Left colon (tissue), 2 donors: ENCODE data around the gene KCNIP1. TPM values are rescaled to one million over a fixed set of nuclear protein-coding genes. Genes with fewer than 3 reads are reported as not detected.

Source experiments
- ATAC-seq: fragments of 200-7000 bp; cut with Tn5 transposase; one replicate; pipeline ENCODE4 v1.9.1; 2020; ENCODE audit warnings: mild to moderate bottlenecking, moderate library complexity
- DNase-seq, 2 donors: peaks; one replicate each; pipeline ENCODE4 v3.0.0-alpha.2; 2020
- intact Hi-C, 2 donors: fragments of 100-400 bp; cut with DNase I in 1 of 2; cut with micrococcal nuclease in 1 of 2; formaldehyde crosslinking; loops; one replicate each; pipeline versions ENCODE4 v1.11.2 to v1.14.0; 2022; cut with DNase I, micrococcal nuclease
- total RNA-seq, 2 donors: library from RNA; stranded (reverse); fragmentation: NEBNext Ultra II Directional; extraction: Animal tissue kit (Norgen Biotek cat#: 25700); gene quantifications; one replicate each; pipeline ENCODE4 v1.2.1, GENCODE V29; 2021
- donor health status: DM: no; HTN: no; CAD: no.
- donor health status: DM: yes; HTN: yes; CAD: no.

KCNIP1 gene
- total RNA-seq, 2 donors from 2014 or later, result 0.22 TPM; not detected in 1

DNA sequence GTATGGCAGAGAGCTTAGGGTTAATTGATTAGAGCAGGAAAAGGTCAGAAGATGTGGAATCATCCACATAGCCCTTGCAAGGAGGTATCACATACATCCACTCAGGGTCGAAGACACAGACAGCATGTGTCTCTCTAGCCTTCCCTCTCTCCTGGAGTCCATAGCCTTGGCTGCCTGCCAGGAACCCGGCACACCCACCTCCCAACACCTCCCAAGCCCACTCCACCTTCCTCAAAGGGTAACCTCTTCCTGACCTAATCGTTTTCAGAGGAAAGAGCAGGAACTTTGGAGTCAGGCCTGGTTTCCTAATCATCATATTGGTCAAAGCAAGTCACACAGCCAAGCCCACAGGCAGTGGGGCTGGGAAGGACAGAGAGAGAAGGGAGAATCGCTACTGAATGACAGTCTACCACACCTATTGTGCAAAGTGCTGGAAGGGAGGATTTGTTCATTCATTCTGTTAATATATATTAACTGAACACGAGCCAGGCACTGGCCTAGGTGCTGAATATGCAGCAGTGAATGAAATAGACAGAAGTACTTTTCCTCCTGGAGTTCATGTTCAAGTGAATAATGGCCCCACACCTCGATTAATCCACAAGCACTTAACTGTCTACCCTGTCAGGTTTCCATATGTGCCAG lies 107.8 kb downstream of the KCNIP1 start:
- intact Hi-C loops, result no loop called here
- no peak for DNase-seq
- no peak for ATAC-seq

DNA sequence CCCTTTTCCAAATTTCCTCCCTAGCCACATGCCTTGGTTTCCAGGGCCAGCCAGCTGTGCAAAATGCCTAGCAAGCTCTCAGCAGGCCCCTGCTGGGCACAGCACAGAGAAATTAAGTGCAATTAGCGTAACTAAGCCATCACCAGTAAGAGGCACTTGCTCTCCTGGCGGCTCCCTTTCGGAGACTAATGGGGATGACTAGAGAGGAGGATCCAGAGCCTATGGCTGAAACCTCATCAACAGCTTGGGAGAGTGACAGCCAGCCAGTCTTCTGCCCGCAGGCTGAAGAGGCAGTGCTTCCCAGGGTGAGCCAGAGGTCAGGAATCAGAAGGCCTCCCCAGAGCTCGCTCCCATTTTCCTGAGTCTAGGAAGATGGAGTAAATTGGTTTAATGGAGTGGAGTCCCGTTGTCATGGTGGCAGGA lies 108.4 kb downstream of the KCNIP1 start:
- ATAC-seq, result no peak
- no peak for DNase-seq
- intact Hi-C loops, result no loop called here

DNA sequence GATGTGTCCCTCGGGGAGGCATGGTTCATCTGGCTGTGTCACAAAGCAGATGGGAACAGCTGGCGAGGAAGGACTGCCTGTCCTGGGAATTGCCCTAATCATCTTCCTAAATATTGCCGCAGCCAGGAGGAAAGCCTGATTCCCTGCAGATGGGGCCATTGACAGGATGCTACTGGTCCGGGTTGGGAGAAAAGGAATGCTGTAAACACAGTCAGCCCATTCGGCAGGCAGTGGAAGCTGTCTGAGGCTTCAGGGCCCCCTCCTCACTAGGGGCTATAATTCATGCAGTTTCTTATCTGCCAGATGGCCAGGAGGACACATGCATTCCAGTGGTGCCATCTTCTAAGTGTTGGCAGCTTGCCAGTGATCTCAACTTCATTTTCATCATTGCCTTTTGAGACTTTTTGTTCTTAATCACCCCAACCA lies 110.3 kb downstream of the KCNIP1 start:
- no peak for DNase-seq
- no peak for ATAC-seq
- intact Hi-C loops, result no loop called here

DNA sequence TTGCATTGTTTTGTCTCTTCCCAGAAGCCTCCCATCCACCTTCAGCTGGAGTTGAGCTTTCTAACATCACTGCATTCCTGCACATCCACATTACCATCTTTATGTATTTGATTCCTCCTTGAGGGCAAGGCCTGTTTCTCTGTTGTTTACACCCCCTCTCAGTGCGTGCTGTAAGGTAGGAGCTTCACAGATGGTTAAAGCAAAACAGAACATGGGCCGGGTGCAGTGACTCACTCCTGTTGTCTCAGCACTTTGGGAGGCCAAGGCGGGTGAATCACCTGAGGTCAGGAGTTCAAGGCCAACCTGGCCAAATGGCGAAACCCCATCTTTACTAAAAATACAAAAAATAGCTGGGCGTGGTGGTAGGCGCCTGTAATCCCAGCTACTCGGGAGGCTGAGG lies 110.9 kb downstream of the KCNIP1 start:
- ATAC-seq, result no peak
- DNase-seq, result no peak
- intact Hi-C loops, result no loop called here

GRCh38 chr5:170617533-170618490 lies 114.0 kb downstream of the KCNIP1 start:
- DNase-seq, result no peak

DNA sequence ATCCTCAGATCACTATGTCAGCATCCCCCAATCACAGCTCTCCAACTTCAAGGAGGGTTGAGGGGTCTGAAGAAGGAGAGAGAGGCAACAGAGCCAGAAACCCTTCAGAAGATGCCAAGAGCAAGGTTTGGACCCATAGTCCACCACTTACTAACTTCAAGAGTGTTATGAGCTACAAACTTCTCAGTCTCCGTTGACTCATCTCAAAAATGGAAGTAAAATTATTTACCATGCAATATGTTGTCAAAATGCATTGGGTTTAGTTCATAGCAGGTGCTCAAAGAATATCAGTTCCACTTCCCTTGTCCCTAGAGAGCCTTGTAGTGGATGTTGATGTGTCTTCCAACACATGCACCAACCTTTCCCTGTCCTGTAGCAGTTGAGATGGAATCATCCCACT lies 116.0 kb downstream of the KCNIP1 start:
- intact Hi-C loops, result no loop called here
- no peak for DNase-seq
- ATAC-seq, result no peak

More at GRCh38 chr5:170617533-170618490, 114.0 kb downstream of the KCNIP1 start:
- intact Hi-C loops, result no loop called here
- peak; percentile 60 for ATAC-seq

GRCh38 chr5:170622933-170623332 lies 119.1 kb downstream of the KCNIP1 start:
- no peak for ATAC-seq
- no peak for DNase-seq
- intact Hi-C loops, result no loop called here

DNA sequence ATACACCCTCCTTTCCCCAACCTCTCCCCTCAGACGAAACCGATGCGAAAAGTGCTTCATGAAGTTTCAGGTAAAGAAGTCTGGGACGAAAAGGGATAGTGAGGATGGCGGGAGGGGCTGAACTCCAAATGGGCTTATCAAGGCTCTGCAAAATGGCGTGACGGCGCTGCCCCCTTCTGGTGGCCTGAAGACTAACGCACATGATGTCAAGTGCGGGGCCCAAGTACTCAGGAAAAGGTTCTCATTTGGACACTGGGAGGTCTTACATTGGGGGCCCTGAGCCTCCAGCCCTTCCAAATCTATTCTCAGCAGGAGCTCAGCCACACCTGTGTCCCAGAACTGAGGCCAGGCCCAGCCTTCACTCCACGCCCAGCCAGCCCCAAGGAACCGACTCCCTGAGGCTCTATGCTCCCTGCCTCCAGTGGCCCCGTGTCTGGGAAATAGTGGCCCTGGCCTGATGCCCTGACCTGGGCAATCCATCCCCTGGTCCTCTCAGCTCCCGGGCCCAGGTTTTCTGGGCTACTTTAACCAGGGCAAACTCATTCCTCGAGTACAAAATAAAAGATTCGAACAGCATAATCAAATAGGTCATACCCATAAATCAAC lies 119.9 kb downstream of the KCNIP1 start:
- intact Hi-C loops, result no loop called here
- ATAC-seq (peak; percentile 38), DNase-seq (peak in 1 of 2 donors; percentile 20)

- ATAC-seq (no peak), DNase-seq (no peak)
- intact Hi-C loops, result no loop called here
These were observed 121.7 kb downstream of the KCNIP1 start for GRCh38 chr5:170625221-170626165.

DNA sequence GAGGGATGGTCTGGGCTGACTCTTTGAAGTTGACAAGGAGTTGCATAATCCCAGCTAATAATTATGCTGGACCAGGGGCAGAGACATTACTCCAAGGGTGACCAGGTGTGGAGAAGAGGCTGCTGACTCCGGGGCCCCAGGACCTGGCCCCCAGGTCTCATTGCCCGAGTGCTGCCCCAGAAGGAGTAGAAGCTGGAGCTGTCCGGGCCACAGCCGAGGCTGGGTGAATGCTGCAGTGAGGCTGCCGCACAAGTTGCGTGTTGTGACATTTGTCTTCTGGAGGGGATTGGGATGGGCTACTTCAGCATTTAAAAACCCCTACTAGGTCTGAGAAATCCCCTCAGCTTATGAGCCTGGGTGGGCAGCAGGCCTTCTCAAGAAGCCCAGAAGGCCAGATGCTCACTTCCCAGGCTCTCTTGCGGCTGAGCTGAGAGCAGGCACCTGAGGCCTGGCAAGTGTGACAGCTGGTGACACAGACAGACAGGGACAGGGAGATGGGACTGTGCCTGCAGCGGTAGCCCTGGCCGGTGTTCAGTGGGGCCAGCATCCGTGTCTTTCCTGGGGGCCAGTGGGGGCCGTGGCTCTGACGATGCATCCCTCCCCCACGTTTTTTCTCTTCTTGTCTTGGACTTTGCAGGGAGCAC lies 122.8 kb downstream of the KCNIP1 start:
- no peak for ATAC-seq

DNA sequence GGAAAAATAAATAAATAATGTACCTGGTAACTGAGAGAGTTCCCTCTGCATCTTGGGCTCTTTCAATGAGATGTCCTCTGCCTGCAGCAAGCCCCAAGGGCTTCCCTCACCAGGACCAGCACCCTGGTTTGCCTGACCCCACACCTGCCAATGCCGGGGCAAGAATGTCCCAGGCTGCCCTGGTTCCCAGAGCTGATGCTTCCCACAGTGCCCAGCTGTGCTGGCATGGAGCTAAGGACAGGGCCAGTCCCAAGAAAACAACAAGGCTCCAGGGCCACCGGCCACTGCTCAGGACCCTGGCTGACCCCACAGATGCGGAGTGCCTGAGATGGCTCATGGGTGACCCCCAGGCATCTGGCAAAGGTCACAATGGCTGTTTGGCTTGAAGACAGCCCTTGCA lies 123.5 kb downstream of the KCNIP1 start:
- intact Hi-C loops, result no loop called here
- no peak for ATAC-seq
- DNase-seq, result no peak

More for the DNA sequence above, 122.8 kb downstream of the KCNIP1 start:
- no peak for DNase-seq
- intact Hi-C loops, result no loop called here

DNA sequence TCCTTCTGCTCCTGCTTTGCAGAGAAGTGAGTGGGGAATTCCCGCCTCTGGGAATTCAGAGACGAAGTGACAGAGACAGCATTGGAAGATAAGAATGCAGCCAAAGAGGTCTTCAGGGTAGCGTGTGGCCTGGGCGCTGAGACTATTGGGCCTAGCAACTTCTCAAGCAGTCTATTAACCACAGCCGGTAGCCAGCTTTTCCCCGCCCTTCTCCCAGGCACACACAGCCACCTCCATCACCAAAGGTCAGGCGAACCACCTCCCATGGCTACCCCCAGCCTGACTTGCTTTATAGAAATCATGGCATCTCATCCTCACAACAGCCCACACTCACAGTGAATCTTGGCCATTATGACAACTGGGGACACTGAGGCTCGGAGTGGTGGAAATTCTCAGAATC lies 124.2 kb downstream of the KCNIP1 start:
- intact Hi-C loops, result no loop called here
- DNase-seq, result no peak
- ATAC-seq, result no peak

- ATAC-seq (no peak), DNase-seq (no peak)
- intact Hi-C loops, result no loop called here
These were observed 125.1 kb downstream of the KCNIP1 start for GRCh38 chr5:170628691-170629565.

DNA sequence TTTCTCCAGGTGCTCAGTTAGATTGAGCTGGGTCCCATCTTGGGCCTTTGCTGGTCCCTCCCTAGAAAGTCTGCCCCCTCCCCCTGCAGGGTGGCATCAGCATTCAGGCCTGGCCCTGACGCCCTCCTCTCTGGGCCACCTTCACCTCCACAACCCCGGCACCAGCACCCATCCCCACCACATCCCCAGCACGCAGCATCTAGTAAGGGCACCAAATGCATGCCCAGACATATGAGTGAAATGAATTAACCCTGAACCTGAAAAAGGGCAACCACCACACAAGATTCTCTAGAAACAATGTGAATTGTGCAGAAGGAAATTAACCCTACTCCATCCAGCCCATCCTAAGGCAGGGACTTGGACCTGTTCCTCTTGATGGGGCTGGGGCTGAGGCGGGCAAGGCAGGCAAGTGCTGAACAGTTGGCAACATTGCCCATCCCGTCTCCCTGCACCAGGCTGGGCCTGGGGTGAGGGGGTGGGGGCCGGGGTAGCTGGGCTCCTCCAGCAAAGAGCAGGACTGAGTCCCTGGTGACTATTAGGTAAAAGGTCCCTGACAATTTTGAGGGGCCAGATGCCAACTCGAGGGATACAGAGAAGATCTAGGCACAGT lies 125.9 kb downstream of the KCNIP1 start:
- intact Hi-C loops, result loop anchor here in 1 of 2 donors (5.0 kb wide), 1 partner anchor 197 kb away; no protein-coding TSS in a partner anchor
- ATAC-seq, result no peak
- DNase-seq, result no peak

DNA sequence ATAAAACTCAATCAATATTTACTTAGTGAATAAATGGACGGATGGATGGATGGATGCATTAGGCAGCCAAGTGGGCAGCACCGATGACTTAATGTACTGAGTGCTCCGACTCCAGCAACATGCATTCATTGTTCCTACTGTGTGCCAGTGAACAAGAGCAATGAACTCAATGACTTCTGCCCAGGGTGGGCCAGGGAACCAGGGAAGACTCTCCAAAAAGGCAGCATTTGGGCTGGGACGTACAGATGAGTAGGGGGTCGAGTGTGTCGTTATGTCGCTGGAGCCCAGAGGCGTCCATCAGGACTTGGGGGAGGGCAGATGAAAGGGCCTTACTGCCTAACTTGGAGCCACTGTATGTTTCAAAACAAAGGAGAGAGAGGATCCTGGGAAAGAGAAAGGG lies 126.4 kb downstream of the KCNIP1 start:
- DNase-seq, result no peak
- intact Hi-C loops, result loop anchor here in 1 of 2 donors (5.0 kb wide), 1 partner anchor 198 kb away; no protein-coding TSS in a partner anchor
- ATAC-seq, result no peak

DNA sequence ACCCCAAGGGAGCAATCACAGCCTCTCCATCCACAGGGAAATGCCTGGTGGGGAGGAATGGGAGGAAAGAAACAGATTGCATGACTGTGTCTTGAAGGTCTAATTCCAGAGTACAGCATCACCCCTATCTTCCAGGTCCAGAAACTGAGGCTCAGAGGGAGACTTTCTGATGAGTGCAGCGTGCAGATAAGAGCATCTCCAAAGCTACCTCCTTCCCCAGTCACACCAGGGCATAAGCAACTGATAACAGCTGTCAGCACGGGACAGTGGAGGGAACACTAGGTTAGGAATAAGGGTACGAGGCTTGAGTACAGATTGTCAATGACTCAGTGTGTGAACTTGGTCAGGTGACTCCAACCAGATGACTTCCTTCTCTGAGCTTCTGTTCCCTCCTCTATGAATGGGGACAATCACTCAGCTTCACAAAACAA lies 126.9 kb downstream of the KCNIP1 start:
- no peak for ATAC-seq
- intact Hi-C loops, result loop anchor here in 1 of 2 donors (5.0 kb wide), 1 partner anchor 198 kb away; no protein-coding TSS in a partner anchor
- DNase-seq, result no peak
